K562 (cell line): Measurements from ENCODE around the gene BCORL1. TPM values are rescaled to one million over a fixed set of nuclear protein-coding genes. Genes with fewer than 3 reads are reported as not detected.

ENCODE experiments used
- ATAC-seq: fragments of 200-7000 bp; cut with Tn5 transposase; 3 replicates; pipeline ENCODE4 v1.9.1; 2020; ENCODE audit warnings: moderate library complexity
- BruUV-seq: library from RNA; stranded (reverse); fragments of 400-500 nt; replicated peaks from 2 replicates; lab custom pipeline; 2021; lab: Mats Ljungman, UMichigan
- CTCF ChIA-PET: fragments of 300-600 bp; formaldehyde crosslinking; extraction: SDS; loops from one replicate; lab custom pipeline; 2021; ENCODE audit warnings: low intra/inter-chr PET ratio; lab: Yijun Ruan, JAX
- POLR2A ChIA-PET: fragments of 300-600, 350-650 bp; sonication (Branson Sonifier 250); formaldehyde crosslinking; extraction: SDS; loops from one replicate; lab custom pipeline; 2021; ENCODE audit warnings: antibody characterized with exemption, inconsistent platforms; lab: Yijun Ruan, JAX
- DNase-seq, 4 experiments: peaks; one replicate each; pipeline versions ENCODE4 v3.0.0 to v3.0.0-alpha.2; 2011 to 2018; ENCODE audit warnings: low spot score in 3 of 4, mixed read lengths in 3 of 4; ENCODE audit errors: extremely low read depth in 1 of 4
- FAIRE-seq: peaks from 2 replicates; lab custom pipeline; 2011; peaks lifted over from hg19 to GRCh38; lab: Jason Lieb, UNC
- H2AFZ ChIP-seq: 2 replicates; pipeline ENCODE4 v1.6.0; 2011; ENCODE audit warnings: low read depth, low read length, control low read depth, inconsistent platforms
- H3K27ac ChIP-seq: fragments of 200-600 bp; 3 replicates; pipeline ENCODE4 v1.8.0; 2011; ENCODE audit warnings: low read depth, mild to moderate bottlenecking, control low read depth, inconsistent platforms, low read length, moderate library complexity, mixed read lengths; ENCODE audit errors: extremely low read depth
- H3K27me3 ChIP-seq, 2 experiments: fragments of 300-600 bp in 1 of 2; 2 replicates in 1 of 2; 3 replicates in 1 of 2; pipeline versions ENCODE4 v1.6.0 to v1.8.0; 2011; ENCODE audit warnings: inconsistent platforms in 2 of 2, low read length in 2 of 2, mild to moderate bottlenecking in 1 of 2, mixed read lengths in 1 of 2, moderate library complexity in 1 of 2; ENCODE audit not compliant: control insufficient read depth in 2 of 2, insufficient read depth in 2 of 2
- H3K36me3 ChIP-seq: fragments of 300-600 bp; 3 replicates; pipeline ENCODE4 v1.8.0; 2011; ENCODE audit warnings: mild to moderate bottlenecking, low read length, inconsistent platforms; ENCODE audit not compliant: control insufficient read depth, insufficient read depth
- H3K4me1 ChIP-seq, 2 experiments: fragments of 200-600 bp in 1 of 2; replicated peaks in 1 of 2; 2 replicates in 1 of 2; 3 replicates in 1 of 2; pipeline versions ENCODE4 v1.5.1 to v1.8.0; 2011; ENCODE audit warnings: inconsistent platforms in 2 of 2, low read length in 2 of 2, mild to moderate bottlenecking in 1 of 2, mixed read lengths in 1 of 2, moderate library complexity in 1 of 2; ENCODE audit not compliant: control insufficient read depth in 2 of 2, insufficient read depth in 2 of 2
- H3K4me2 ChIP-seq: 2 replicates; pipeline ENCODE4 v1.6.1; 2011; ENCODE audit warnings: low read length, control low read depth, inconsistent platforms, mixed read lengths; ENCODE audit not compliant: insufficient read depth
- H3K4me3 ChIP-seq: fragments of 200-600 bp; sonication (generic), shearing (Covaris generic); 2 replicates; pipeline ENCODE4 v1.5.1; 2016; ENCODE audit warnings: control low read depth, inconsistent platforms
- H3K79me2 ChIP-seq: fragments of 200-600 bp; 3 replicates; pipeline ENCODE4 v1.8.0; 2011; ENCODE audit warnings: low read length, inconsistent platforms; ENCODE audit not compliant: control insufficient read depth, insufficient read depth
- H3K9ac ChIP-seq, 2 experiments: 2 replicates each; pipeline versions ENCODE4 v1.6.0 to v1.6.1; 2011; ENCODE audit warnings: low read depth in 2 of 2, low read length in 2 of 2, control low read depth in 1 of 2, inconsistent platforms in 1 of 2, mild to moderate bottlenecking in 1 of 2, mixed read lengths in 1 of 2; ENCODE audit not compliant: insufficient read depth in 1 of 2
- H3K9me1 ChIP-seq: one replicate; pipeline ENCODE4 v1.6.0; 2011; ENCODE audit warnings: inconsistent platforms, mild to moderate bottlenecking, low read length, moderate library complexity; ENCODE audit not compliant: control insufficient read depth, insufficient read depth
- H3K9me3 ChIP-seq: replicated peaks from 2 replicates; pipeline ENCODE4 v1.5.1; 2011; ENCODE audit warnings: low read depth, low read length, inconsistent platforms; ENCODE audit not compliant: control insufficient read depth, insufficient read depth
- H4K20me1 ChIP-seq: replicated peaks from 2 replicates; pipeline ENCODE4 v1.6.1; 2011; ENCODE audit warnings: low read length, inconsistent platforms, mixed read lengths; ENCODE audit not compliant: control insufficient read depth, insufficient read depth
- ATF3 ChIP-seq, 2 experiments: fragments of 450-650 bp in 1 of 2; sonication (generic) in 1 of 2; formaldehyde crosslinking in 1 of 2; IDR thresholded peaks in 1 of 2; conservative IDR thresholded peaks in 1 of 2; 2 replicates each; pipeline versions ENCODE4 v1.6.1 to v1.8.1; 2016 to 2023; ENCODE audit warnings: mild to moderate bottlenecking in 2 of 2, moderate library complexity in 2 of 2, inconsistent platforms in 1 of 2, missing genetic modification reagents in 1 of 2
- FOSL1 ChIP-seq: fragments of 200-800 bp; sonication (Bioruptor generic); conservative IDR thresholded peaks from 2 replicates; pipeline ENCODE4 v1.6.1; 2016; ENCODE audit warnings: missing genetic modification characterization, missing compliant biosample characterization
- GABPA ChIP-seq: fragments of 200-800 bp; sonication (Bioruptor generic); conservative IDR thresholded peaks from 2 replicates; pipeline ENCODE4 v1.6.1; 2016; ENCODE audit warnings: low read depth, missing genetic modification characterization, missing compliant biosample characterization
- HMBOX1 ChIP-seq: sonication (generic); IDR thresholded peaks from 2 replicates; pipeline ENCODE4 v1.6.1; 2016
- JUN ChIP-seq, 2 experiments: sonication (generic) in 1 of 2; formaldehyde crosslinking in 1 of 2; IDR thresholded peaks; 2 replicates each; pipeline versions ENCODE4 v1.6.1 to v1.8.0; 2012 to 2022; ENCODE audit warnings: borderline replicate concordance in 2 of 2, mild to moderate bottlenecking in 2 of 2, improper control_type of control experiment in 1 of 2, low read depth in 1 of 2, low read length in 1 of 2, missing genetic modification reagents in 1 of 2
- JUND ChIP-seq, 2 experiments: IDR thresholded peaks; 2 replicates in 1 of 2; 3 replicates in 1 of 2; pipeline ENCODE4 v1.6.1; 2011; ENCODE audit warnings: borderline replicate concordance in 2 of 2, low read depth in 2 of 2, low read length in 2 of 2, improper control_type of control experiment in 1 of 2, missing biosample characterization in 1 of 2, missing genetic modification characterization in 1 of 2, missing genetic modification reagents in 1 of 2
- NR2C1 ChIP-seq, 2 experiments: fragments of 450-650 bp; IDR thresholded peaks; 2 replicates each; pipeline ENCODE4 v1.6.1; 2017; ENCODE audit warnings: mild to moderate bottlenecking in 2 of 2, antibody characterized with exemption in 1 of 2, inconsistent platforms in 1 of 2, missing compliant biosample characterization in 1 of 2, missing genetic modification characterization in 1 of 2
- PML ChIP-seq: IDR thresholded peaks from 2 replicates; pipeline ENCODE4 v1.6.1; 2012; ENCODE audit warnings: low read length, inconsistent platforms
- RCOR1 ChIP-seq, 2 experiments: IDR thresholded peaks; 2 replicates each; pipeline ENCODE4 v1.6.1; 2012; ENCODE audit warnings: low read depth in 2 of 2, low read length in 2 of 2, borderline replicate concordance in 1 of 2, improper control_type of control experiment in 1 of 2
- SPI1 ChIP-seq: IDR thresholded peaks from 2 replicates; pipeline ENCODE4 v1.6.1; 2011; ENCODE audit warnings: low read depth, low read length, control low read depth, borderline replicate concordance
- WGBS: fragments of 100-300 bp; shearing (Covaris generic); methylation state at CpG from one replicate; pipeline ENCODE4 v1.1.6; 2016; ENCODE audit warnings: low coverage, mixed read lengths; ENCODE audit not compliant: insufficient coverage; ENCODE audit errors: missing lambda C conversion rate; 5-methylcytosine and 5-hydroxymethylcytosine counted together
- in situ Hi-C: fragments of 300-500 bp; cut with MboI; formaldehyde crosslinking; loops from 4 replicates; pipeline ENCODE4 v1.15.0; 2018; ENCODE audit warnings: inconsistent platforms, mixed read lengths
- intact Hi-C: fragments of 100-400 bp; cut with micrococcal nuclease; formaldehyde crosslinking; loops from 2 replicates; pipeline ENCODE4 v1.14.2; 2022
- polyA plus RNA-seq, 8 experiments: library from polyadenylated mRNA; depleted of rRNA in 4 of 8; stranded (reverse) in 5 of 8; unstranded in 3 of 8; fragments of >200 nt; fragmentation: Nextera tagmentation in 2 of 8; fragmentation: Illumina TruSeq in 1 of 8; extraction: Ambion mirVana in 2 of 8; extraction: Trizol in 1 of 8; gene quantifications; 2 replicates each; pipeline versions ENCODE4 v1.2.1 to v1.2.3, GENCODE V29; 2011 to 2014; ENCODE audit warnings: inconsistent platforms in 1 of 8, missing spikeins in 1 of 8
- total RNA-seq, 7 experiments: library from RNA; depleted of rRNA in 6 of 7; stranded (reverse); fragments of >200 nt in 6 of 7; fragmentation: Illumina TruSeq in 2 of 7; extraction: Trizol in 2 of 7; gene quantifications; 2 replicates each; pipeline versions ENCODE4 v1.2.1 to v1.2.3, GENCODE V29; 2011 to 2021; ENCODE audit warnings: low replicate concordance in 1 of 7
- TF ChIP-seq, protein P1 (sequence below): fragments of 450-650 bp; IDR thresholded peaks from 2 replicates; pipeline ENCODE4 v1.6.1; 2018; ENCODE audit not compliant: partially characterized antibody

BCORL1 gene
- total and polyA plus RNA-seq, 9 of the 15 experiments (the other 6 are each of a cell fraction or from before 2014, with no cell fraction given), result 0.48 to 29.6 (median 2.1) TPM

DNA sequence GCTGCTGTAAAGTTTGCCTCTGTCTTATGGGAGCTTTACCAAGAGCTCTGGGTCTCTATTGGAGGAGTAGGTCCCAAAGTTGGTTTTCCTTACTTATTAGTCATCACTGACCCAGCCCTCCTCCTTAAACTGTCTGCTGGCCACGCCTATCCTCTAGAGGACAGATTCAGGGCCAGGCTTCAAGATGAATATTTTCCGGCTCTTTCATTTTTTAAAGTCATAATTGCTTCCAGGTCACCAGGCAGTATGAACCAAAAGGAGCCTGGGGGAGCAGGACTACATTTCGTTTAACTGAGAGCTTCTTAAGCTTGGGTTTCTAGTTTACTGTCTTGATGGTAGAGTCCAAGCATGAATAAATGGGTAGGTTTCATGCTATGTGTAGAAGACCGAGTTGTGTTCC is 13.7 kb downstream of the BCORL1 start:
- Histone ChIP-seq H3K36me3 (peaks cover 30% of the 10 kb centered on the region; the same call in 2 of the 3 replicates), H3K4me2 (no peak overlapping the region; the same call in 1 of the 2 replicates), H3K9me1 (no peaks in the 10 kb centered on the region), H4K20me1 (no peaks in the 10 kb centered on the region; the same call in 1 of the 2 replicates), H3K9me3 (no peaks in the 10 kb centered on the region), H3K79me2 (peaks cover 49% of the 10 kb centered on the region), H3K9ac (no peak overlapping the region), H3K4me1 (peaks cover 0 to 9% of the 10 kb centered on the region in 2 experiments; a peak in 3 of 5 replicates), H3K27ac (peak overlapping the region; percentile 70), H2AFZ (no peak overlapping the region), H3K27me3 (no peaks in the 10 kb centered on the region), H3K4me3 (no peak overlapping the region)
- FAIRE-seq (peak; percentile 83), DNase-seq (peak in 3 of 4 experiments; percentile 32 to 56 (median 49)), ATAC-seq (peak; percentile 92)
- CTCF ChIA-PET, result no interaction called here
- intact Hi-C loops, result no loop called here
- POLR2A ChIA-PET, result interaction anchor here (0.6 to 1.2 kb wide), 2 partner anchors 17 to 22 kb away, joined by 3 read pairs; no protein-coding TSS in a partner anchor
- 41% methylated on average over 4 of the region's 4 CpGs for WGBS
- no TSS peak for BruUV-seq
- in situ Hi-C loops, result no loop called here
- TF ChIP-seq, protein P1, sequence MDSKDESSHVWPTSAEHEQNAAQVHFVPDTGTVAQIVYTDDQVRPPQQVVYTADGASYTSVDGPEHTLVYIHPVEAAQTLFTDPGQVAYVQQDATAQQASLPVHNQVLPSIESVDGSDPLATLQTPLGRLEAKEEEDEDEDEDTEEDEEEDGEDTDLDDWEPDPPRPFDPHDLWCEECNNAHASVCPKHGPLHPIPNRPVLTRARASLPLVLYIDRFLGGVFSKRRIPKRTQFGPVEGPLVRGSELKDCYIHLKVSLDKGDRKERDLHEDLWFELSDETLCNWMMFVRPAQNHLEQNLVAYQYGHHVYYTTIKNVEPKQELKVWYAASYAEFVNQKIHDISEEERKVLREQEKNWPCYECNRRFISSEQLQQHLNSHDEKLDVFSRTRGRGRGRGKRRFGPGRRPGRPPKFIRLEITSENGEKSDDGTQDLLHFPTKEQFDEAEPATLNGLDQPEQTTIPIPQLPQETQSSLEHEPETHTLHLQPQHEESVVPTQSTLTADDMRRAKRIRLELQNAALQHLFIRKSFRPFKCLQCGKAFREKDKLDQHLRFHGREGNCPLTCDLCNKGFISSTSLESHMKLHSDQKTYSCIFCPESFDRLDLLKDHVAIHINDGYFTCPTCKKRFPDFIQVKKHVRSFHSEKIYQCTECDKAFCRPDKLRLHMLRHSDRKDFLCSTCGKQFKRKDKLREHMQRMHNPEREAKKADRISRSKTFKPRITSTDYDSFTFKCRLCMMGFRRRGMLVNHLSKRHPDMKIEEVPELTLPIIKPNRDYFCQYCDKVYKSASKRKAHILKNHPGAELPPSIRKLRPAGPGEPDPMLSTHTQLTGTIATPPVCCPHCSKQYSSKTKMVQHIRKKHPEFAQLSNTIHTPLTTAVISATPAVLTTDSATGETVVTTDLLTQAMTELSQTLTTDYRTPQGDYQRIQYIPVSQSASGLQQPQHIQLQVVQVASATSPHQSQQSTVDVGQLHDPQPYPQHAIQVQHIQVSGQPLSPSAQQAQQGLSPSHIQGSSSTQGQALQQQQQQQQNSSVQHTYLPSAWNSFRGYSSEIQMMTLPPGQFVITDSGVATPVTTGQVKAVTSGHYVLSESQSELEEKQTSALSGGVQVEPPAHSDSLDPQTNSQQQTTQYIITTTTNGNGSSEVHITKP, result peak; percentile 68
- TF ChIP-seq GABPA (tag) (peak; percentile 64), HMBOX1 (peak; percentile 42; the same call in 1 of the 2 replicates), PML (no peak), RCOR1 (IDR thresholded peaks at IDR 0.05; ENCODE audit: borderline replicate concordance in 1 of 2, low read depth in 2 of 2, low read length in 2 of 2) (0 out of 4 replicates have a peak, but pooled peaks of 1 of the 2 experiments have one; percentile 12), FOSL1 (tag) (peak; percentile 54), JUN (IDR thresholded peaks at IDR 0.05; ENCODE audit: borderline replicate concordance, low read depth, low read length) (0 out of 2 replicates have a peak, but pooled peaks have one; percentile 26), JUN (CRISPR knock-in tag; IDR thresholded peaks at IDR 0.05; ENCODE audit: borderline replicate concordance) (no peak), SPI1 (no peak), NR2C1 (IDR thresholded peaks at IDR 0.05) (peak; percentile 62; the same call in 1 of the 2 replicates), NR2C1 (tag; IDR thresholded peaks at IDR 0.05) (peak; percentile 78), JUND (IDR thresholded peaks at IDR 0.05; ENCODE audit: borderline replicate concordance, low read depth, low read length) (peak; percentile 58; the same call in 1 of the 2 replicates), JUND (tag; IDR thresholded peaks at IDR 0.05; ENCODE audit: borderline replicate concordance, low read depth, low read length) (peak; percentile 15; the same call in 1 of the 3 replicates), ATF3 (IDR thresholded peaks at IDR 0.05) (peak; percentile 48), ATF3 (CRISPR knock-in tag; conservative IDR thresholded peaks at IDR 0.05) (no peak)
